HG03060 (cell line): ENCODE results near the gene GLIPR1.
"Not testable (repeated sequence)": the region's sequence is repeated elsewhere in the genome, so short reads cannot be mapped to it uniquely, and the experiment has no call there.

Experiments
- ATAC-seq: cut with Tn5 transposase; IDR thresholded peaks from one replicate; pipeline ENCODE4 v1.9.1; 2021; ENCODE audit warnings: low read depth, moderate number of reproducible peaks; ENCODE audit not compliant: unreplicated experiment

The GLIPR1 gene

DNA sequence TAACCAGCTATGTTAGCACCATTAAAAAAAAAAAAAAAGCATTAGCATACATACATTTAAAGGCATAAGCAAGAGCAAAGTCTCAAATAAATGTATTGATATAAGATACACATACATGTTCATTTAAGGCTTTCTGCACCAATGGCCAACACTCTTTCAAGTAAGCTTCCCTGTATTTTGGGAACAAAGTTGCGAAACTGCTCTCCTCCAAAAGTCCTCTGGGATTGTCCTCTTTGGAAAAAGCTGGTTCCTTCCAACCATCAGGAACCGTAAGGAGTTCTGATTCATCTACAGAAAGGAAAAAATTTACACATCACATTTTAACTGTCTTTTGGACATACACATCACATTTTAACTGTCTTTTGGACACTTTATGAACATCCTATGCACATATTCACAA, 27.6 kb downstream of the GLIPR1 start:
- ATAC-seq, result no peak

DNA sequence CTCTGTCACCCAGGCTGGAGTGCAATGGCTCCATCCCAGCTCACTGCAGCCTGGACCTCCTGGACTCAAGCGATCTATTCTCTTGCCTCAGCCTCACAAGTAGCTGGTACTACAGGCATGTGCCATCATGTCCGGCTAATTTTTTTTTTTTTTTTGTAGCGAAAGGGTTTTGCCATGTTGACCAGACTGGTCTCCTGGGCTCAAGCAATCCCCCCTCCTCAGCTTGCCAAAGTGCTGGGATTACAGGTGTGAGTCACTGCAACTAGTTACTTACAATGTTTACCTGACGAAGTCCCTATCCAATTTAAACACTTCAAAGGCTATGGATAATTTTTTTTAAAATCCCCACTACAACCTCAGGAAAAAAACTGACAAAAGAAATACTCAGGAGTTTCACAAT, 29.1 kb downstream of the GLIPR1 start:
- ATAC-seq, result no peak

DNA sequence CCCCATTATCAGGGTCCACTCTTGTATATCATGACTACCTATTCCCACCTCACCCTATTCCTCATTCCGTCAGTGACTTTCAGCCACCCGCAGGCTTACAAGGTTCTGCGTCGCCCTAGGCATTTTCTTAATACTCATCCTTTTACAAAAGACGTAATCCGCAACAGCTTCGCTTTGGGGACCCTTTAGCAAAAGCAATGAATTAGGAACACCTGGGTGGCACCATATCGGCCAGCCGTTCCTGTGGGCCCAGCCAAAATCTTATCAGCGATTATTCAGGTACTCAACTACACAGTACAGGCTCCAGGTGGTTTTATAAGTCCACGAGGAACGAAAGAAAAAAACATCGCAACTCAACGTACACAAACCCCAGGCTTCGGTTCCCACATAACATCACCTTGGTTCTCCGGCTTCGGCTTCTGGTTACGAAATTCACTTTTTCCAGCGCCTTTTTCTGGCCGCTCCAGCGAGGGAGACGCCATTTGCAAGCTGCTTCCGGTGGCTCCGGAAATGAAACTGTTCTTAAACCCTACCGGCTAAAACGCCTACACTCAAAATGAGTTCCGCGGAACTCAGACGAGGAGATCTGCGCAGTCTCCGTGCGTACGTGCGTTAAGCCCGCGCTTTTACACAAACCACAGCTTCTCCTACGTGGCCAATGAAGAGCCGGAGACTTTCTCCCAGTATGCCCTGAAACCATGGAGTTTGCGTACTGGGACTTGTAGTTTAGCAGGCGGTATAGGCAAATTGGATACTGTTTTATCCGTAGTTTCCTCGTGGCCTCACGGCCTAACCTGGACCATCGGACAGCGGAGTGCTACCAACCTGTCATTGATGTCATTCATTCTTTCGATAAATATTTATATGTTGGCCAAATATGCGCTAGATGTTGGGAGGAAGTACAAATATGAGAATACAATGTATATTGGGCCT, 30.8 kb downstream of the GLIPR1 start, which contains the start of gene KRR1:
KRR1 (minus strand) TSS at position 494 of the 933 bp plus-strand sequence; CDS start at position 482, 12 bp downstream.
- ATAC-seq, result peak; percentile 93

DNA sequence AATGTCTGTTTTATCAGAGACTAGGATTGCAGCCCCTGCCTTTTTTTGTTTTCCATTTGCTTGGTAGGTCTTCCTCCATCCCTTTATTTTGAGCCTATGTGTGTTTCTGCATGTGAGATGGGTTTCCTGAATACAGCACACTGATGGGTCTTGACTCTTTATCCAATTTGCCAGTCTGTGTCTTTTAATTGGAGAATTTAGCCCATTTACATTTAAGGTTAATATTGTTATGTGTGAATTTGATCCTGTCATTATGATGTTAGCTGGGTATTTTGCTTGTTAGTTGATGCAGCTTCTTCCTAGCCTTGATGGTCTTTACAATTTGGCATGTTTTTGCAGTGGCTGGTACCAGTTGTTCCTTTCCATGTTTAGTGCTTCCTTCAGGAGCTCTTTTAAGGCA, 40.7 kb downstream of the GLIPR1 start:
- ATAC-seq, result not testable (repeated sequence)

DNA sequence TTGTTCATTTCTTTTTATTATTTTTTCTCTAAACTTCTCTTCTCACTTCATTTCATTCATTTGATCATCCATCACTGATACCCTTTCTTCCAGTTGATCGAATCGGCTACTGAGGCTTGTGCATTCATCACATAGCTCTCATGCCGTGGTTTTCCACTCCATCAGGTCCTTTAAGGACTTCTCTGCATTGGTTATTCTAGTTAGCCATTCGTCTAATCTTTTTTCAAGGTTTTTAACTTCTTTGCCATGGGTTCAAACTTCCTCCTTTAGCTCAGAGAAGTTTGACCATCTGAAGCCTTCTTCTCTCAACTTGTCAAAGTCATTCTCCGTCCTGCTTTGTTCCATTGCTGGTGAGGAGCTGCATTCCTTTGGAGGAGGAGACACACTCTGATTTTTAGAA, 41.6 kb downstream of the GLIPR1 start:
- not testable (repeated sequence) for ATAC-seq

DNA sequence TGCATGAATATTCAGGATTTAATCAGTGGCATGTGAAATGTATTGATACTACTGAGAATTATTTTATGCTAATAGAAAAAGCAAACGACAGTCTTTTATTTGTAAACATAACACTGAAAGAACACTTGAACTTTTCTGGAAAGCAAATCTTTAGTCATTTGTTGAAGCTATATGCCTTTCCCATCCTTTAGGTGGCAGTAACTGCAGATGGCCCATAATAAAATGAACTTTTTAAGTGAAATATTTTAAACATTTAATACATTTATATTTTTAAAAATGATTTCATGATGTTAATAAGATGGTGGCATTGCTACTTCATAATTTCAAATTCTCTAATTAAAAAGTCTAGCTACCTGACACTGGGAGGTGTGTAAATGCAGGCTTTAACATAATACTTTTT, 44.7 kb downstream of the GLIPR1 start:
- ATAC-seq, result no peak

DNA sequence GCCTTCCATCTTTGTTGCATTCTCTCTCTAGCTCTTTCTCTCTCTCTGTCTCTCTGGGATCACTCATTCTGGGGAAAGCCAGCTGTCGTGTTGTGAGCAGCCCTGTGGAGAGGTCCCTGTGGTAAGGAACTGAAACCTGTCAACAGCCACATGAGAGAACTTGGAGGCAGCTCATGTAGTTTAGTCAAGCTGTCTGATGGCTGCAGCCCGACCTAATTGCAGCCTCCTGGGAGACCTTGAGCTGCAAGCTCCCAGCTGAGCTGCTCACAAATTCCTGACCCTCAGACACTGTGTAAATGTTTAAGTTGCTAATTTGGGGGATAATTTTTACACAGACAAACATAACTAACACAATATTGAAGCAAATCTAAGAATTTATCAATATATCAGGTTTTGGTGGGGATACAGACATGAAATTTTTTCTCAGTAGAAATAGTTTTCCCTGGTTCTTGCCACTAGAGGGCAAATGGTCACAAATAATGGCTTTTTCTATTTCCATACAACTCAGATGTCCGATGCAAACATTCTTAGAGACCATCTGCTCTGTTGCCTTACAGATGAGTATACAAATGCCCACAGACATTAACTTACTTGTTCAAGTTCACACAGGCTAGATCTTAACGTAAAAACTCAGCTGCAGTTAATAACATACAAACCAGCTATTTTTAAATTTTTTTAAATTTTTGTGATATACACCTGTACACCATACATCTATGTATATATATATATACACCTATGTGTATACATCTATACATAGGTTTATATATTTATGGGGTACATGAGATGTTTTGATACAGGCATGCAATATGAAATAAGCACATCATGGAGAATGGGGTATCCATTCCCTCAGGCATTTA, 46.3 kb downstream of the GLIPR1 start:
- ATAC-seq, result peak; percentile 95

DNA sequence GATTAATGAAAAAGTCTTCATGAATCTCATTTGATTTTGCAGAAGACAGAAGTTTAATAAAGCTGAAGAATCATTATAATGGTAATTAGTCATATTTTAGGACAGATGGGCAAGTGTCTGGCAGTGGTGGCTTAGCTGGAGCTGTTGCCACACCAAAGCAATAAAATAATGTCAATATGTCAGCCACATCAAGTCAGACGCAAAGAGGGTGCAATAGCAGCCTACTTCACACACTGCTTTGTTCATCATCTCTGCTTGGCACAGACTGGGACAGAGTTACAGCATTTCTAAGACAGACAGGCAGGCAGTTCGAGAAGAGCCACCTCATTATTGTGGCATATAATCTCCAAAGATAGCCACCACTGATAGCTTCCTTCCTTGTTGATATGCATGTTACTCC, 47.7 kb downstream of the GLIPR1 start:
- ATAC-seq, result no peak

DNA sequence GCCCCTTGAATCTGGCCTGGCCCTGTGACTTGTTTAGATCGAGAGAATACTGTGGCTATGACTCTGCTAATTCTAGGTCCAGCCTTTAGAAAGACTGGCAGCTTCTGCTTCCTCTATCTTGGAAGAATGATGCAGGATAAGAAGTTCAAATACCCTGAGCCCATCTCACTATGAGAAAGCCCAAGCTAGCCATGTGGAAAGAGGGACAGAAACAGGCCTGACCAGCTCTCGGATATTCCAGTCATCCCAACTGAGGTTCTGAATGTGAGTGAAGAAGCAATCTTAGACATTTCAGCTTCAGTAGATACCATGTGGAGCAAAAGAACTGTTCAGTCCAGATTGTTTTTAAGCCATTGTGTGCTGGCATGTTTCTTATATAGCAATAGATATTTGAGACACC, 48.1 kb downstream of the GLIPR1 start:
- no peak for ATAC-seq

DNA sequence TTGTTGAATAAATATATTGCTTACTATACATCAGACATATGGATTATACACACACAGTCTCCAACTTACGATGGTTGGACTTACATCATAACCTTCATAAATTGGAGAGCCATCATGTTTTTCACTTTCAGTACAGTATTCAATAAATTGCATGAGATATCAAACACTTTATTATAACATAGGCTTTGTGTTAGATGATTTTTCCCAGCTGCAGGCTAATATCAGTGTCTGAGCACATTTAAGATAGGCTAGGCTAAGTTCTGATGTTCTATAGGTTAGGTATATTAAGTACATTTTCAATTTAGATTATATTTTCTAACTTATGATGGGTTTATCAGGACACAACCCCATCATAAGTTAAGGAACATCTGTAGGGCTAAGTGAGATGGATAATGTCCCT, 48.8 kb downstream of the GLIPR1 start:
- ATAC-seq, result no peak

DNA sequence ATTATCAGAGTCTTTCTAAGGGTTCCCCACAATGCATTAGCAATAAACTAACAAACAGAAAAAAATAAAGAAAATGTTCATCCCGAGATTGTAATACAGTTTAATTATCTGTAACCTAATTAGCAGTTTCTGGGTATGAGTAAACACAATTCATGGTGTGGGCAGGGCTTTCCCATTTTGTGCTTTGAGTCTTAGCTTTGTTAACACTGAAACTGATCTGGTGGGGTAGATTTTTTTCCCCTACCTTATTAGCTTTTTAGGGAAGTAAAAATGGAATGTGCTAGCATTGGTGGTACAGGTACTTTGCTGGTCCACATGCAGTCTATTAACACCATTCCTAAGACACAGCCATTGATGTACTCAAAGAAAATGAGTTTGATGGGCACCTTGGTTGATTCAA, 49.3 kb downstream of the GLIPR1 start:
- ATAC-seq, result no peak

DNA sequence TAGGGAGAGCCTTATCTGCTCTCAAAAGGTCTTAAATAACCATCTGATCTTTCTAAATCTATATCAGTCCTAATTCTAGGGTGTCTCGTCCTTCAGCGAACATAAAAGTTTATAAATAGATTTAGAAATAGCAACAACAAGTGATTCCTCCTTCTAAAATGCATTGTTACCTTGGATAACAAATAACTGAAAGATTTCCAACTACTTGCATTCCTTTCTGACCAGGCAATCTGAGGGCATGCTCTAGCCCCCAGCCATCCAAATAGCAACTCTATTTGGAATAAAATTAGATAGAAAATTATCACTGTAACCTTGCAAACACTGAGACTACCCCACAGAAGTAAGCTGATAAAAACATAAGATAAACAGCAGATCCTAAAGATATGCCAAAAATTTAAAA, 52.7 kb downstream of the GLIPR1 start:
- ATAC-seq, result no peak

DNA sequence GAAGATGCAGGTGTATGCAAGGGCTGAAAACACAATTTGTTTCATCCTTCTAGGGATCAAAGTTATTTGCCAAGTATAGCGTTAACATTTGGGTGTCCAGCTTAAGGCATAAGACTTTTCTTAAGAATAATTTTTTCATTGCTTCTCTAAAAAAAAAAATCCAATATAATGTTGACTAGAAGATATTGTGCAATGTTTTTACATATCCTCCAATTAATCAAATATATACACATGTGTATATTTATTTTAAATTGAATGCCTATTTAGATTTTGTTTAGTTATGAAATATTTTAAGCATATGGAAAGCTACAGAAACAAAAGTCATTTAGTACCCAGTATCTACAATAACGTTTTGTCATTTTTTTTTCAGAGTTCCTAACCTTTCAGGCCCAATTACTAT, 59.3 kb downstream of the GLIPR1 start:
- no peak for ATAC-seq

DNA sequence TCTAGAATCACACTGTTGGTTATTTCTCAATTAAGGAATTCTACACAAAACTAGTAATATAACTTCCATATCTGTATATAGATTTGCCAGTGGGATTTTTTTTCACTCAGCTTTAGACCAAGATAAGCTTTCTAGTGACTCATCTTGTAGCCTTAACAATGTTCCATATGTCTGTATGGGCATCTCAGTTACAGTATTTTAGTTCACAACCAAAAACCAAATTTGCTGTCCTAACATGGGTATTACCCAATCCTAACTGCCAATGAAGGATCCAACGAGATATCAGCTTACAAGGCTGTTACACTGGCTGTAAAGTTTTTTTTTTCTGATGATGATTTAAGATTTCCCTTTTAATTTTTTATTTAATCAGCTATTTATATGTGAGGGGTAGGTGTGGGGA, 62.4 kb downstream of the GLIPR1 start:
- ATAC-seq, result no peak

DNA sequence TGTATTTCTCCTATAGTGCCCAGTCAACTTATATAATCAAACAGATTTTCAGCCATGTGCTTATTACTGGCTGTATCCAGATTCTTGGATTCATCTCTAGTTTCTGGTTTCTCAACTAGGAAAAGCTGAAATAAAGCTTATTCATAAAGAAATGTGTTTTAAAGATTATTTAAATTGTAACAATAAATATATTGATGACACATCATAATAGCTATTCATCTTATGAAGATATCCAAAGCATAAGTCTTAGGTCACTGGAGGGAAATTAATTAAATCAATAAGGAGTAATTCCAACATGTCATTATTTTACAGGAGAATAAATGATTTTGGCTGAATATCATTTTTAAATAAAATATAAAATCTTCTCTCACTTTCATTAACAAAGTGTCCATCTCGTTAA, 63.0 kb downstream of the GLIPR1 start:
- ATAC-seq, result no peak

DNA sequence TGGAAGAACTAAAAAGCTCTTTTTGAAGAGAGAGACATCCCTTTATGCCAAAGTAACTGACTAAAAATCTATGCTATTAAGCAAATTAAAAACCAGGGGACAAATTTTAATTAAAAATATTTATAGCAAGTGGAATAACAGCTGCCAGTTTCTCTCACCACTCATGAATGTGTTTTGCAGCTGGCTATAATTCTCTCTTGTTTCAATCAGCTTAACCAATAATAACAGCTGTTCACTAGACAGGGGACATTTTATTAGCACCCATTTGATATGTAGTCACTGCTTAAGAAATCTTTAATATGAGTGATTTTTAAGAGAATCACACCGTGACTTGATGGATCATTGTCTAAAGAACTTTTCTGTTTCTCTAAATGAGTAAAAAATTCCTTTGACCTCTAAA, 65.1 kb downstream of the GLIPR1 start:
- no peak for ATAC-seq

DNA sequence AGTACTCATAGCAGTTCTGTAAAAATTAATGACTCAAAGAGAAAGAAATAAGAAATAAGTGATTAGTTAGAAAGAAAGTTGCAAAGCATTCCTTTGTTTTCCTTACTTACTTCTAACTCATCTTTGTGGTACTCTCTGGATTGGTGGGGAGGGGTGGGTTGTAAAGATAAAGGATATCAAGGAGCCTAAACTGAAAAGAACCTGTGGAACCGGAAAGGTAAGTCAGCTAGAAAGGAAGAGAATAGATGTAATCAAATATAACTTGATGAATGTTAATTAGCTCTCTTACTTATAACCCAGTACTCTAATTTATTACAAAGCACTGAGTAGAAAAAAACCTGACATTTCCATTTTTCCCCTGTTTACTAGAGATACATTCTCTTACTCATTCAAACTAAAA, 68.3 kb downstream of the GLIPR1 start:
- ATAC-seq, result no peak

DNA sequence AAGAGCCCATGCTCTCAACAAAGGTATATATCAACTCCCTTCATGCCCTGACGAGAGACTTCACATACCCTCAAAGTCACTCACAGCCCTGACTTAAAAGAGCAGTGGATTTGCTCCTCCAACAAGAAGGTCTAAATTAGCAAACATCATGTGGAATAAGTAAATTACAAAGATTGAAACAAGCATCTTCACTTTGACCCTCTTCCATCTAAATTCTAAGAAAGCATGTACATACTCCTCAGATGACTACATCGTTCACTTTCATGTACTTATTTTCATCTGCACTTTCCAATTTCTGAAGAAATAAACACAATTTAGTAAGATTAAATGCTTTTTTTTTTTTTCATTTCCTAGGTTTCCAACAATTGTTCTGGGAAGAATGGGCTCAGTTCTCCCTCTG, 69.4 kb downstream of the GLIPR1 start:
- no peak for ATAC-seq

DNA sequence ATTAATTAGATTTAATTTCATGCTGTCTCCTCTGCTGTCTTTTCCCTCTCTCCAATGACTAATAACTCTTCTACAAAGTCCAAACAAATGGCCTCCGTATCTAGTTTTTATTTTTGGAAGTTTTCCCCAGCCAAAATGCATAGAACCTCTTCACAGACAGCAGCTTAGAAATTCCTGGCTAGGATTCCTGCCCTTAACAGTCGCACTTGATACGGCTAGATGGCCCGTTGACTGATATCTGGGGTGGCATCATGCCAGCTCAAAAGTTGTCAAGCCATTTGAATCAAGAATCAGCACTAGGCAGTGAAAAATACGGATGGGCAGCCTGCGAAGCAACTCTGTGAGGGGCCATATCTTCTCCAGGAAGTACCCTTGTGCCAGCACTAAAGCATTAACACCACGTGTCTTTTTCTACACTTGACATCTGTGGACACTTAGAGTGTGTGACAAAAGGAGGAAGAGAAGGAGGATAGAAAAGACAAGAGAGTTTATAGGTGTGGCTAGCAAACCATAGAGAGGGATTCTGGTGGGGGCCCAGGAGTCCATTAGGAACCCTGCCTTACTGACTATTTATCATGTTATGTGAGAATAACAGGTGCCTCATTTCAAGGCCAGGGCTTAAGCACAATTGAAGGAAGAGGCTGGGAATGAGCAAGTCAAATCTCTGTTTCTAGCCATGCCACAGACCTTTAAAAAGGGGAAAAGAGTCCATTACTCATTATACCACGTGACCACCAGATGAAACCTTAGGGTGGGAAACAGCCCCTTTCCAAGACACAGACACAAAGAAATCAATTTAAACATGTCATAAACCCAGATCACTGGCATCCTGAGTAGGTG, 70.1 kb downstream of the GLIPR1 start:
- no peak for ATAC-seq

DNA sequence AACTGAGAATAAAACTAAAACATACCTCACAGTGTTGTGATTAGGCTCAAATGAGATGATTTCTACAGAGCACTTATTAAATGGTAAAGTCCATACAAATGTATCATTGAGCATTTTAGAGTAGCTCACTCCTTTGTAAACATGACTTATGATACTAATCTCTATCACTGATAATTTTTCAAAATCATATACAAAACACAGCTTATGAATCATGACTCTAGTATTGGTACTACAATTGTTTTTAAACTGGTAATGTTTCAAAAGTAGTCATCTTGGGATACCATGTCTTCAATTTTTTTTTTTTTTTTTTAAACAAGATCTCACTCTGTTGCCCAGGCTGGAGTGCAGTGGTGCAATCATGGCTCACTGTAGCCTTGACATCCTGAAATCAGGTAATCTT, 70.9 kb downstream of the GLIPR1 start:
- no peak for ATAC-seq

DNA sequence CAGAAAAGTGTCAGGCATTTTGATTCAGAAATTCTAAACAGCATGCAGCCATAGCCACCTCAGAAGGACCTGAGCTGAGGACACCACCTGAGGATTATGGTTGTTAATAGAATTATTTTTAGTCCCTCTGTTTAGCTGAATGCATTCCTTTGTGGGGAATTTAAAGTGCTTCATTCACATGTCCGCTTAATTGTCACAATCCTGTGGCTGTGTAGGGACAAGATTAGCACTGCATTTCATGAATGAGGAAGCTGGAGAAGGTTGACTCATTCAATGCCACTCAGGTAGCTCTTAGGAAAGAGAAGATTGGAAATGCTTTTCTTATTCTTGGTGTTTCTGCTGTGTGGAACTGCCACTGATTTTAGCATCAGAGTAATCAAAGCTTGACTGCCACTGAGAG, 72.8 kb downstream of the GLIPR1 start:
- ATAC-seq, result no peak
